HG03025 (cell line): ENCODE measurements around the gene COLQ.

Experiments
- ATAC-seq: cut with Tn5 transposase; IDR thresholded peaks from one replicate; pipeline ENCODE4 v1.9.1; 2021; ENCODE audit warnings: mild to moderate bottlenecking, moderate library complexity; ENCODE audit not compliant: unreplicated experiment, low FRiP score

COLQ gene

DNA sequence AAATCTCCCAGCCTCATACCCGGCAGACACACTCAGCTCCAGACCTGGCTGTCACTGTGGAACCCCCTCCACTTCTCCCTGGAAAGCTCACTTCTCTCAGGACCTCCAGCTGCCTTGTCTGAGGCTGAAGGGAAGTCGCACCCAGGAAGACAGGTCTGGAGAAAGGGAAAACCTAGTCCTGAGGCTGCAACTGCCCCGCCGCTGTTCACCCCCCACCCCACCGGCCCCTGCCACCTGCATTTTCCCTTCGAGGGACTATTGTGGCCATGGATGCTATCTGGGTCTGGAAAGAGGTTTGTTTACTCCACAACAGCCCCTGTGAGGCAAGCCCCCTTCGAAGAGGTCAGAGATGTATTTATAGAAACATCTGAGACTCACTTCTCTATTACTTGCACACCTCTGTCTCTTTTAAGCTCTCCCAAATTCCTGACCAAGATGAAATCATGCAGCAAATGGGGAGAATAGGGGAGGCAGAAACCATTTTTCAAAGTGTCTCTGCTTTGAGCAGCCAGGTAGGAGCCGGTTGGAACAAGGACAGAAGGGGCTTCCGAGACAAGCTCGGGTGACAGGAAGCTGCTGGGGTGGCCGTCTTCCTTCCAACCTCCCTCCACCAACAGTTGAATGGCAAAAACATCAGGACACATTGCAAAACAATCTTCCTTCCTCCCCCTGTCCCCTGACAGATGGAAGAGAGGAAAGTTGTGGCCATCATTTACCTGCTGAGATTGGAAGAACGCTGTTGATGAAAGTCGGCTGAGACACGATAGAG is 518 bp downstream of the COLQ start:
- ATAC-seq, result no peak

DNA sequence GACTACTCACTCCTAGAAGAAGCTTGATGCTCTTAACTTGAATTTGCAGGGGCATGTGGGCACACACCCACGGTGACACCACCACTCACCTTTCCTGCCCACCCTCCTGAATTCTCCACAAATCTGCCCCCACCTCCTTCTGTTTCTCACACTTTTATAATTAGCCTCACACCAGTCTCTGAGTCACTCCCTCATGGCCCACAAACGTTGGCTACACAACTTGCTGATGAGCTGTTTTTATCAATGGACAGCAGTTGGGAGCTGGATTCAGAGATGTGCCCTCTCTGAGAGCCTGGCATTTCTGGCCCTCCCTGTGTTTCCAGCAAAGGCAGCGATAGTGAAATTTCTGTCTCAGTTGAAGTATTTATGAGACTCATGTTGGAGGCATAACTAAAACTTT is 1.3 kb downstream of the COLQ start:
- no peak for ATAC-seq

DNA sequence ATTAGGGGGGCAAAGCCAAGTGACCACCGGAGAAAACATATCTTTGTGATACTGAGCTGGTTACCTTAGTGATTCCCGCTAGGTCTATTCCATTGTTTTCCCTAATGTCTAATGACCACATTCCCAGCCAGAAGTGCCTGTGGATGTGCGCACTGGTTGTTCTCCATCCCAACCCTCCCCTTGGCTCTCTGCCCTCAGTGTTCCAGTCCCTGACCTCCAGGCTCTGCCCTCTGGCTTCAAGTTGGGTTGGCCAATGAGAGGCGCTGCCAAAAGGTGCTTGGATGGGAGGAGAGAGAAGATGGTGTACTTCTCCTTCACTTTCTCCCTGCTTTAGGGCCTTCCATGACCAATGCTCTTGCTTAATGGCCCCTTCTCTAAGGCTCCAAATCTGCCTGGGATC is 2.4 kb downstream of the COLQ start:
- no peak for ATAC-seq

DNA sequence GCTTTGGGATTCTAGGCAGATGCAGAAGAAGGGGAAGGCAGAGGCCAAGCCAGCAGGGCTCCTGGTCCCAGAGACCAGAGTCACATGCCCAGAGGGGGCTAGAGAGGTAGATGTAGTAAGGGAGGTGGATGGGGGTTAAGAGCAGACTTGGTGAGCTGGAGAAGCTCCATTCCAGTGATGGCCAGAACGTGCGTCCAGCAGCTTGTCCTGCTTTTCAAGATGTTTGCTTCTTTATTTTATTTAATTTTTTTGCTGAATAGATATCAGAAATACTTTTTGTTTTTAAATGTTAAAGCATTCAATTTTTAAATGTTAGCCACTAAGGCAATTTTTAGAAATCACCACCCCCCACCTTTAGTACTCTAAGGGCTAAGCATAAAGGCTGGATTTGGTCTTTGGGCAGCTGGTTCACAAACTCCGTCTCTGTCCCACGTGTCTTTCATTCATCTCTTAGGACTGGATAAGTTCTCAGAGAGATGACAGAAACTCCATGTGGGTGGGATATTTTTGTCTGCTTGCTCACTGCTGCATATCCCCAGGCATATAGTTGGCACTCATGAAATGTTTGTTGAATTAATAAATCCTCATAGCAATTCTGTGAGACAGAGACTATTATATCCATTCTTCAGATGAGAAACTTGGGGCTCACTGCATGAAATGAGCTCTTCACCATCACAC is 6.7 kb downstream of the COLQ start:
- no peak for ATAC-seq

DNA sequence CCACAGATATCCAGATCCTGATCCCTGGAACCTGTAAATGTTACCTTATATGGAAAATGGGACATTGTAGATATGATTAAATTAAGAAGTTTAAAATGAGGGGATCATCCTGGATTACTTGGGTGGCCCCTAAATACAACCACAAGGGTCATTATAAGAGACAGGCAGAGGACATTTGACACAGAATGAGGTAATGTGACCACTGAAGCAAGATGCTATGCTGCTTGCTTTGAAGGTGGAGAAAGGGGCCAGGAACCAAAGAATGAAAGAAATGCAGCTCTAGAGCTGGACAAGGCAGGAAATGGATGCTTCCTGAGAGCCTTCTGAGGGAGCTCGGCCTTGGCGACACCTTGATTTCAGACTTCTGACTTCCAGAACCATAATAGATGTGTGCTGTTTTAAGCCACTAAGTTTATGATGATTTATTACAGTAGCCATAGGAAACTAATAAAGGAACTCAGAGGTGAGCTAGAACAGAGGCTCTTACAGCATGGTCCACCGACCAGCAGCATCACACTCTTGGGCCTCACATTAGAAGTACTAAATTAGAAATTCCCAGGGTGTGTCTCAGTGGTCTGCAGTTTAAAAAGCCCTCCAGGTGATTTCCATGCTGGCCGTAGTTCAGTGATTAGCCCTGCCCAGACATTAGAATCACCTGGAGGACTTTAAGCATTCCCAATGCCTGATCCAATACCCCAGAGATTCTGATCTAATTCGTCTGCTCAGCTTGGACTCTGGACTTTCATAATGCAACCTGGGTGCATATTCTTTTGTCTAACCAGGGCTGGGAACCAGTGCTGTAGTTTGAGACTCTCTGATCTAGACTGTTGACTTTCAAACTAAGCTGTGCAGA is 7.5 kb downstream of the COLQ start:
- ATAC-seq, result no peak

DNA sequence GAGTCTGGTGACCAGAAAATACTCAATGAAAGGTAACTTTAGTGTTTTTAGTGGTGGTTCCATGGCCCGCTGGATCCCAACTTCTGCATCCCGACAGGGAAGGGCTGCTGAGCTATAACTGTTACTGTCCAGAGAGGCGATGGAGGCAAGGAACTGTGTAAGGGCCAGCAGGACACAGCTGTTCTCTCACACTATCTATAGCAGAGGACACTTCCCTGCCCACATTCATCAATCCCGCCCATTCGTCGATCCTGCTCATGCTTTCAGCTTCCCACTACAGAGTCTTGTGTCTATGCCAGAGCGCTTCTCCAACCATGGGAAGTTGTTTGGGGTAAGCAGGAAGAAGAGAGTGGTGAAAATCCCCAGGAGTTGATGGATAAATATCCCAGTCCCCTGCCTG is 8.4 kb downstream of the COLQ start:
- ATAC-seq, result no peak

DNA sequence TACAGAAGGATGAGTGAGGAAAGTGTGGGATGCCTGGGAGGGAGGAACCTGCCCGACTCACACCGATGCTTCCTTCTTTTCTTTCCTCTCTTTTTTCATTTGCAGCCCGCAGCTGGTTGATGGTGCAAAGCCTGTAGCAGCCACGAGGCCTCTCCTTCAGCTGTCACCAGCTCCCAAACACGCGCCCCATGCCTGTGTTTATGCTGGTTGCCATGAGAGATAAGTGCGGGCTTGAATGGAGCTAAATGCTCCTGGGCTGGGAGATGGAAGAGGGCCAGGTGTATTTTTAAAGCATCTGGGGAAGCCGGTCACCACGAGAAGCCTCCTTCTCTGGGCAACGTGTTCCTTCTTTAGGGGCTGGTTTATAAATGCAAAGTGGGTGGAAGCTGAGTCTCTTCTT is 9.3 kb downstream of the COLQ start:
- ATAC-seq, result no peak

DNA sequence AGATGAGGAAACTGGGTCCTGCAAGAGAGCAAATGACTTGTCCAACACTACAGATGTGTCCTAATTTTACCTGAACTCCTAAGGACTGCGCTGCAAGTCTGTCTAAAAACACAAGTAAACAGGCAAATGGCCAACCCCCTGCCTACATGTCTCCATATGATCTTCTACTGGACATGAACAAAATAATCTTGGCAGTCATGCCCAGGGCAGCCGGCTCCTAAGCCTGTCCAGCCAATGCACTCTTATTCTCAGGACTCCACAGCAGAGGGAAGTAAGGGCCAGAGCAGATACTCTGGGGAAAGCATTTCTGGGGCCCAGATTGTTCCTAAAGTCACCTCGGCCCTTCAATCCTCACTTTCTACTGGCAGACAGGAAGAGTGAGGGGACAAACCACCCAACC is 10.3 kb downstream of the COLQ start:
- no peak for ATAC-seq

DNA sequence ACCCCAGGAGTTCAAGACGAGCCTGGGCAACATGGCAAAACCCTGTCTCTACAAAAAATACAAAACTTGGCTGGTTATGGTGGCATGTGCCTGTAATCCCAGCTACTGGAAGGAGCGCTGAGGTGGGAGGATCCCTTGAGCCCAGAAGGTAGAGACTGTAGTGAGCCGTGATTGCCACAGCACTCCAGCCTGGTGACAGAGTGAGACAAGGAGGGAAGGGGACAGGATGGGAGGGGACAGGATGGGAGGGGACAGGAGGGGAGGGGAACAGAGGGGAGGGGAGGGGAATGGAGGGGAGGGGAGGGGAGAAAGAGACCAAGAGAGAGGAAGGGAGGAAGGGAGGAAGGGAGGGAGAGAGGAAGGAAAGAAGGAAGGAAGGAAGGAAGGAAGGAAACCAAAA is 11.0 kb downstream of the COLQ start:
- ATAC-seq, result no peak

DNA sequence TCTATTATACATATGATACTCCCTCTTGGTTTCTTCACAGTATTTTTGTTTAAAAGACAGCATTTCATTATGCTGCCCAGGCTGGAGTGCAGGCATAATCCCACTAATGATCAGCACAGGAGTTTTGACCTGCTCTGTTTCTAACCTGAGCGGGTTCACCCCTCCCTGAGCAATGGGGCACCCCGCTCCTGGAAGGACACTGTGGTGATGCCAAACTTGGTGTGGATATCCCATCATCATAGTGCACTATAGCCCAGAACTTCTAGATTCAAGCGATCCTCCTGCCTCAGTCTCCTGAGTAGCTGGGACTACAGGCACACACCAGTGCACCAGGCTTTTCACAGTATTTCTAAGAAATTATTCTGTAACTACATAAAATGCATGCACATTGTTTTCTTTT is 14.9 kb downstream of the COLQ start:
- ATAC-seq, result no peak

DNA sequence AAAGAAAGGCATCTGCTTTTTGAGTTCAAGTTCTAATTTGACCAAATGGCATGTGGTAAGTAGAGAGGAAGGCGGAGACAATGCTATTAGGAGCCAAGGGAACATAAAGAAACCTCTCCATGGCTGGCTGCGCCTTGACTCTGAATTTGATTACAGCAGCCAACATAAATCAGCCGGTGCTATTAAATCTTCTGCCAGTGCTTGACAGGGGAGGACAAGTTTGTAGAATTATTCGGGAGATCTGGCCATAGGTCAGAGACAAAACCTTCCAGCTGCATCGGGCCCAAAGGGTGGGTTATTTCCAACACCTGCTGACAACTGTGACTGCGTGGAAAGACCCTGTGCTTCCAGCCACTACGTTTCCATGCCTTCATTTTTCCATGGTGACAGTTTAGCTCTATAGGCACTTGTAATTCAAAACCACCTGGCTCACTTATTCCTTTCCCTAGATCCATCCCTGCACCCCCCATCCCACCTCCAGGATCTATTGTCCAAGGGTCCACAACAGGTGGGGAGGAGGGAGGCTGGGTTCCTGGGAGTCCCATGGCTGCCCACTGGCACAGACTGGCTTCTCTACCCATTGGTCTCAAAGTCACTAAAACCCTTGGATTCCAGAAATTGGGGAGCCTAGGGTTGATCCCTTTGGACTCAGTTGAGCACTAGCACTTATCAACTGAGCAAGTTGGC is 15.9 kb downstream of the COLQ start:
- ATAC-seq, result no peak

DNA sequence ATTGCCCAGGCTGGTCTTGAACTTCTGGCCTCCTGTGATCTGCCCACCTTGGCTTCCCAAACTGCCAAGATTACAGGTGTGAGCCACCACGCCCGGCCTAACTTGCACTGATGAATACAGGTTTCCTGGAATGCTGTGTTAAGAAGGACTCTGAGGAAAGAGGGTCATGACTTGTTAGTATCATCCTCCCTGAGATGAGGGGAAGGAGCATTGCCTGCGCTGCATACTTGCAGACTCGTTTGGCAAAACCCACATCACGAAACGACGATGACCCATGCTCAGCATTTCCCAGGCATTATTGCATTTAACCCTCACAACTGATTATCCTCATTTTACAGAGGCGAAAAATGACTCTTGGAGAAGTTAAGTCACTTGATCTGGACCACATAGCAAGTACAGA is 18.9 kb downstream of the COLQ start:
- ATAC-seq, result no peak

DNA sequence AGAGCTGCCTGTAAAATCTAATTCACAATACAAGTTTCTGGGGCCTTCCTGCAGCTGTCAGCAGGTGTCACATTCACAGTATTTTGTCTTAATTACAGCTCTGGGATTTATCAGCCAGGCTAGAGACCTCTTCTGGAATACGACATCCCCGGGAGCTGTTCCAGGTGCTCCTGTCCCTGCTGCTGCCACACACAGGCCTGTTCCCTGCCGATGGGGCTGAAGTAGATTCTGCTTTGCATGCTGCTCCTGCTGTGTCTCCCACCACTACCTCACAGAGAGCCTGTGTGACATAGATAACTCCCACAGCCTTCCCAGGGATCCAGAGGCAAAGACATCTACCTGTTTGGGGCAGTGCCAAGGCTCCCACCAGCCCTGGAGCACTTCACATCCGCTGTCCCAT is 20.4 kb downstream of the COLQ start:
- no peak for ATAC-seq

DNA sequence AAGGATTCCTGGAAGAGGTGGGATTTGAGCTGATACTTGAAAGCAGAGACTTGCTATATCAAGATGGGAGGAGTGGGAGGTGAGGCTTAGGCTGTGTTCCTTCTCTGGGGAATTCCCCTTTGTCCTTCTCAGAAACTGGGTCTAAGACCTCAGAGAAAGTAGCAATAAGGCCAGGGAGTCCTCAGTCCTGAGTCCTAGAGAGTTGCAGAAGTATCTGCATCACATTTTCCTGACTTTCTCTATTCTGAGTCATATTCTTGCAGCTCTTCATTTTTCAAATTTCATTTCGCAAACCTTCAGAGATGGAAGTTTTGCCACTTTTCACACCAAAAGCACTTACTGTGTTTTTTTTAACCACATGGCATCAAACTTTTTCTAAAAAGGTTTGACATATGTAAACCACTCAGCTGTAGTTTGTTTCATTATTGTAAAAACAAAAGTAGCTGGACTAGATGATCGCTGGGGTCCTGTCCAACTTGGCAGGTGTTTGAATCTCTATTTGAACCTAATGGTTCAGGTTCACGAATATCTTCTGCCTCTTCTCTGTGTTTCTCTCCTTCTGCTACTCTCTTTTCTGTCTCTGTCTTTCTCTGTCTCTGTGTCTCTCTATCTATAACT is 21.3 kb downstream of the COLQ start:
- ATAC-seq, result no peak

DNA sequence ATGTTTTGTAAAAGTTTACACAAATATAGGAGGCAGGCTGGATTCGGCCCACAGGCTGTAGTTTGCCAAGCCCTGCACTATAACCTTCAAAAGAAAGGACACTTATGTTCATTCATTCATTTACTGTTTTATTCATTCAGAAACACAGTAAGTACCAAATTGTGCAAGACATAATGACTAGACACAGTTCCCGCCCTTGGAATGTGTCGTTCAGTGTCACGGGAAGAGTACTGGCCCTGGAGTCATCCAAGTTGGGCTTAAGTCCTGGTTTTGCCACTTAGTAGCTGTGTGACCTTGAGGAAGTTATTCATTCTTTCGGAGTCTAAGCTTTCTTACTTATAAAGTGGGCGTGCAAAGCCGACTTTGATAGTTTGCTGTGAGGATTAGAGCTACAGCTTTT is 22.0 kb downstream of the COLQ start:
- ATAC-seq, result no peak

DNA sequence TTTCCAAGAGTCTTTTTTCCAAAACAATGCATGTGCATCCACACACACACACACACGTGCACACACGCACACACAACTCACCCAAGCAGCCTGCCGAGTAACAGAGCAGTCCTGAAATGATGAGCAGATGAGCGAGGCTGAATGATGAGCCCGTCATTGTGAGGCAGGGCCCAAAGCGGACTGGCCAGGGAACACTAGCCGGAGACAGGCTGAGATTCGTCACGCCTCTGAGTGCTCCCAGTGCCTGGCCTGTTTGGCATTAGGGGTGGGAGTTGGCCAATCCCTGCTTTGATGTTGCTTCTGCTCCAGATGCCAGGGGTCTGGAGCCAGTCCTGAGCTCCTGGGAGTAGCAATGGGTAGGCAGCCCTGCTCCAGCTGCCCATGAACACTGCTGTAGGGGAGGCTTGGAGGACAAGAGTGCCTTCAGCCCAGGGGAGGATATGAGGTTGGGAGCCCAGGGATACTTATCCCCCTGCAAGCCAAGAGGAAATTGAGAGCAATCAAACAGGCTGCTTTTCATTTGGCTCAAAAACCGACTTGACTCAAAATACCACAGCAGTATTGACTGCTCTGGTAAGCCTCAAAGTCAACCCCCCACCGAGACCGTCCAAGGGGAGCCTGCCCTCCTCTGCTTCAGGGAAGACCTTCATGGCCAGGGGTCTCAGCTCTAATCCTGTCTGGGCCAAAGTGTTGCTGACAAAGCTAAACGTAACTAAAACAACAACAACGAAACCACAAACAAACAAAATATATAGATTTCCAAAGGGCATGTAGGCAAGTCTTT is 22.9 kb downstream of the COLQ start:
- no peak for ATAC-seq

DNA sequence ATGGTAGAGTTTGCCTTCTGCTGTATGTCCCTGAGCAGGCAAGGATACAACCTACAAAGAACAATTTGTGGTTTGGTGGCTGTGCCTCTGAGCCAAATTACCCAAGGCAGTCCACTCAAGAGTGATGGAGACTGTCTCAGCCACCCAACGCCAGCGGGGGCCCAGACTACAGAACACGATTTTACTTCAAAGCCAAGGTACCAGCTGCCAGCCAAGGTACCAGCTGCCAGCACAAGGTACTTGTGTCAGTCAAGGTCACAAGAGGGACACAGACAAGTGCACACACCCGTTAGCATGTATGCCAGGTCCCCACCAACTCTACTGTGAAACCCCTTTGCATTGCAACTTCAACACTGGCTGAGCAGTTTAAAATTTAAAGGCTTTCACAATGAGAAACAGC is 23.5 kb downstream of the COLQ start:
- no peak for ATAC-seq

DNA sequence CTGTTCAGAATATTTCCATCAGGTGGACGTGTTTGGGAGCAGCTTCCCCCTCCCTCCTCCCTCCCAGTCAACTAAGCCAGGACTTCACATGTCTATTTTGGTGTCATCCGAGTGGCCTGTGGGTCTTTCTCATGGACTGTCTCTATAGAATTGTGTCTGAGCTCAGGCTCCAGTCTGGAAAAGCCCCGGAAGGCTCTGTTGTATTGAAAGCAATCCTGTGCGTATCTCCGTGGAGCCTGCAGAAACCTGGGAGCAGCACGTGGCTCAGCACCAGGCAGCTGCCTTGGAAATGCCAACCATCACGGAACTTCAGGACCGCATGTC is 25.2 kb downstream of the COLQ start:
- ATAC-seq, result no peak

DNA sequence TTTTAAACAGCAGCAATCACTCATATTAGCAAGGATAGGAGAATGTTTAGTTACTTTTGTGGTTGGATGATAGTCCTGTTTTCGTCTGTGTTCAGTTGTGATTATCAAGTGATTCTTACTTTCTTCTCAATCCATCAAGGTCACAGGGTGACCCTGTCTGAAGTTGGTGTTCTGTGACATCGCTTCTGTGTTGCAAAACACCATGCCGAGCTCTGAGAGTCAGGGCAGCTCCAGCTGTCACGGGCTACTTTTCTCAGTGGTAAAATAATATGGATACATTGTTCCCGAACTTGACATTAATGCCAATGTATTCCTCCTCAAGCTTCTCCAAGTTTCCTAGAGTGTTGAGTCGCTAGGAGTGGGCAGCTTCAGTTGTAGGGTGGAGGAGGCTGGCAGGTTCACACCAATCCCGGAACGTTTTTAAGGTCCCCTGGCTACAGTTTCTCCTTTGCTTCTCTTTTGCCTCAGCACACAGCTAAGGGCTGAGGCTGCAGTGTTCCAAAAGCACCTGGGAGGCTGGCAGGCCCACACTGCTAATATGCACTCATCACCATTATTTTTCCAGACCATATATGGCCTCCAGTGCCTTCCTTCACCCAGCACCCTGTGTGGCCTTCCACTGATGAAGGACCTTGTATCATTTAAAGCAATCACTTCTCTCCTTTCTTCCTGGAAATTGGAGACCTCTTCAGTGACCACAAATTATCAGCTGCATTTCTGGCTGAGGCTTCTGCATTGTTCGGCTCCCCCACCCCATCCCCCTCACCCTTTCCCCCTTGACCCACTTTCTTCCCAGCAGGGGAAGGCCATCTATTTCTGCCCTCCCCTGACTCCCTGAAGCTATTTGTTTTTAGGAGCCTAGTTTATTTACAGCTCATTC is 25.8 kb downstream of the COLQ start:
- no peak for ATAC-seq
